Stimulated activated CD8-positive, alpha-beta memory T cell treated with anti-CD3 and anti-CD28 coated beads, Interleukin-7, amount 100 ng/mL, for 1 hour (primary cell): Measurements from ENCODE around the gene SLC25A26.
"Not testable (repeated sequence)": the region's sequence is repeated elsewhere in the genome, so short reads cannot be mapped to it uniquely, and the experiment has no call there.

Source experiments
- DNase-seq, 2 donors: peaks; one replicate each; pipeline ENCODE4 v3.0.0-alpha.2; 2020; ENCODE audit warnings: low read depth in 2 of 2

The SLC25A26 gene

DNA sequence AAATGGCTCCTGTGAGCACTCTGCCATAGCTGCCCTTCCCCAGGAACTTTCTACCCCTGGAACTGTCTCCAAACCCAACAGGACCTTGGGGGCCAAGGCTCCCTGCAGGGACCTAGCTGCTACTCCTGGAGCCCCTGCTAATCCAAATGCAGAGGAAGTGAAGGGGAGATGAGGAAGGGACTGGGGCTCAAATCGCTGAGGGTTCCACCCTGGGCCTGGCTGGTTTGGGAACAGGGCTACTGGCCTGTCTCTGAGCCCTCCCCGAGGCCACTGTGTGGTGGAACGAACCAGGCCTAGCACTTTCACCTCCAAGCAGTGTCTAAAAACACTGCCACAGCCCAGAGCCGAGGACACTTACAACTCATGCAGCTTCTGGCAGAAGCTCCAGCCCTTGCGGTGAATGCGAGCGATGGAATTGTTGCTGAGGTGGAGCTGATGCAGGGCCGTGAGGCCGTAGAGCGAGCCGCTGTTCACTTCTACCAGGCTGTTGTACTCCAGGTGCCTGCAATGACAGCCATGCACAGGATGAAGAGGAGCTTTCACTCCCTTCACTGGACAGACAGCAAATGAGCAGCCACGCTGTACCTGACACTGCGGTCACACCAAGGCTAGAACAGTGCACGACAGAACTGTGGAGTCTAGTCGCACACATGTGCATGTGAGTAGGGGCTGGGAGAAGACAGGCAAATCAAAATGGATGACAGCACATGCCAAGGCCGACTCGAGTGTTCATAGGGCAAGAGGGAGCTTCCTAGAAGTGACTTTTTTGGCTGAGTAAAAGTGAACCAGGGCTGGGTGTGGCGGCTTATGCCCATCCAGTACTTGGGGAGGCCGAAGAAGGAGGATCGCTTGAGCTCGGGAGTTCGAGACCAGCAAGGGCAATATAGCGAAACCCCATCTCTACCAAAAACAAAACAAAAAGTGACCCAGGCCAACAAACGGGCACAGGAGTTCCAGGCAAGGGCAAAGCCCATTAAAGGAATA is 189.3 kb downstream of the SLC25A26 start:
- no peak for DNase-seq

DNA sequence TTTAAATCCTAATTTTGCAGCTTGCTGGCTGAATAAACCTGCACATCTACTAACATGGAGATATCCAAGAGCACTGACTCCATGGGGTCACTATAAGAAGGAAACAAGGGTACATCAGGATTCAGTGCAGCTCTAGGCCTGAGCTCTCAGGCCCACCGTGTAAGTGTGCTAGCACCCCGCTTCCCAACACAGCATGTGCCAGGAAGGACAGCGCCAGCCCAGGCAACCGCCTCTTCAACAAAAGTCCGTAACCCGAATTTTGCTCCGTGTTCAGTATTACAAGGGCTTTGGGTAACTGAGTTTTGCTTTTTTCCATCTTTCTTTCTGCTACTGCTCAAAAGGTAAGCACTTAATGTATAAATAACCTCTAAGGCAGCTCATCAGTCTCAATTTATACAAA is 190.2 kb downstream of the SLC25A26 start:
- DNase-seq: no peak

DNA sequence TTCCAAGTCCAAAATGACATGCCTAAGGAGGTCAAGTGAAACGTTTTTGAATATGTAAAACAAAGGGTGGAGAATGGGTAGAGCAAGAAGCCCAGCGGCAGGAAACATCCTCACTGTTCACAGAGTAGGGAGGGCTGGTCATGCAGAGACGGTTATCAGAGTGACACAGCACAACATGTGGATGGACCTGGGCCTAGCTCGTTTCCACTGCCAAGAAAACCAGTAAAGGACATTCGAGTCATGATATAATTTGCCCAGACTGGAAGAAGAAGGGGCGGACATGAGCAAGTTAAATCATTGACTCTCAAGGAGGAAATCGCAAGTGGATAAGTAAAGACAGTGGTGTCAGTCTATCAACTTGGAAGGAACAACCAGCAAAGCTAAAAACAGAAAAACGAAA is 190.7 kb downstream of the SLC25A26 start:
- no peak for DNase-seq

DNA sequence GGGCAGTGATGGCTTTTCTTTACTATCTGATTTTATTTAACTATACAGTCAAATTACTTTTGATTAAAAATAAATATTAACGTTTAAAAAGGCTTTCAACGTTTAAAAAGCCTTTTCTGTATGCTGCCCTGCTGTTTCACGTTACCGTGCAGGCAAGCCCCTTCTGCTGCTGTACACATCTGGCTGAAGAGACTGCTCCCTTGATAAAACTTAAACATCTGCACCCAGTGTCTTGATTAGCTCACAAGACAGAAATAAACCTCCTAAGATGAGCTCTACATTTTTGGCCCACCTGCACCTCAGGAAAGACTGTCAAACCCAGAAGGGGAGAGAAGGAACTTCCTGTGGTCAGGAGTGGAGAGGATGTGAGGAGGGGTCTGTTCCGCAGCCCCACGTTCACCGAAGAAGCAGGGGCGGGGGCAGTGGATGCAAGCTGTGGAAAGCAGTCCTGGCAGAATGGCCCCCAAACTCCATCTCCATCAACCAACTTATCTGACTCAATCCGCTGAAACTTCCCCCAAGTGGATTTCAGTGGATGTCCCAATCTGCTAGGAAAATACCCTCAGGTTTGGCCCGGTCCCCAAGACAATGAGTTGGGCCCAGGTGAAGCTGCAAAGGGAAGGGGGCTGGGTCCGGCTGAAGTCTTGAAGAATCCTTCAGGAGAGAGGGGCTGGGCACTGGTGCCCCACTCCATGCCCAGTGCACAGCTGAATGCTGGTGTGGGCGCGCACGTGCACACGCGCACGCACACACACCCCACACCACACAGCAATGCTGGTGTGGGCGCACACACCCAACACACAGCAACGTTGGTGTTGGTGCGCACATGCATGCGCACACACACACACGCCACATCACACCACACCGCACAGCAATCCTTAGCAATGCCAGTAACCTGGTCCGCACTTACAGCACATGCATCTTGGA is 191.4 kb downstream of the SLC25A26 start:
- DNase-seq: no peak

DNA sequence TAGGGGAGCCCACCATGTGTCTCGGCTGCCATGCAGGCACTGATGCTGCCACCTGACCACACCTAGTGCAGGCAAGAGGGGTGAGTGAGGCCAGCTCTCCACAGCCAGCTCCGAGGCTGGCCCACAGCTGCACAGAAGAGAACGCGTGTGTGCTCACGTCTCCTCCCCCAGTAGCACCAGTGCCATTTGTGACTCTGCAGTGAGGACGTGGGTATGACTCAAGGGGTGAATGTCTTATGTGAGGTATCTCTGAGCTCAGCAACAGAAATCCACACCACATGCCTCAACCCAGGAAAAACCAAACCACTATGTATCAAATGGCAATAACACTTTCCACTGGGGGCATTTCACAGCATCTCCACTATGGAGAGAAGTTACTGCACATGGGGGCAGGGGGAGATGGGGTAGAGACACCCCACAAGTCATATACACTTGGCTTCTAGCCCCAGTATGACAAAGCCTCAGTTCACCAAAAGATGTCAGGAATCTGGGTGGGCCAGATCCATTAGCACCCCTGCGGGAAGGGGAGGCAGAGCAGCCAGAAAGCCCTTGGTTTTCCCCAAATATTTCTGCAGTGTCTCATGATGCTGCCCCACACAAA is 192.4 kb downstream of the SLC25A26 start:
- no peak for DNase-seq

DNA sequence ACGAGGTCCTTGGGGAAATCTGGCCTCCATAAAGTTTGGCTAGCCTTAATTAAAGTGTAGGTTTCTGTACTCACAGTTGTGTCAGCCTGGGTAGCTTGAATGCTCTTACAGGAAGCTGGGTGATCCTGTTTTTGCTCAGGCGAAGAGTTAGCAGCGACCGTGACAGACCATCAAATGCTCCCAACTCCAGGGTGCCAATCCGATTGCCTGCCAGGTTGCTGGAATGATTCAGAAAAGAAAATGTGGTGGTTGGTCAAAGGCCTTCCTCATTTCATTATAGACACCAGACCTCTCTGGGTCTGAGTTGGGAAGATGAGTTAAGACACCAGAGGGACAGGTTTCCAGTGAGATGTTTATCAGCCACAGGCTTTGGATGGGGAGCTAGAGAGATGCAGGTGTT is 194.0 kb downstream of the SLC25A26 start:
- DNase-seq: no peak

DNA sequence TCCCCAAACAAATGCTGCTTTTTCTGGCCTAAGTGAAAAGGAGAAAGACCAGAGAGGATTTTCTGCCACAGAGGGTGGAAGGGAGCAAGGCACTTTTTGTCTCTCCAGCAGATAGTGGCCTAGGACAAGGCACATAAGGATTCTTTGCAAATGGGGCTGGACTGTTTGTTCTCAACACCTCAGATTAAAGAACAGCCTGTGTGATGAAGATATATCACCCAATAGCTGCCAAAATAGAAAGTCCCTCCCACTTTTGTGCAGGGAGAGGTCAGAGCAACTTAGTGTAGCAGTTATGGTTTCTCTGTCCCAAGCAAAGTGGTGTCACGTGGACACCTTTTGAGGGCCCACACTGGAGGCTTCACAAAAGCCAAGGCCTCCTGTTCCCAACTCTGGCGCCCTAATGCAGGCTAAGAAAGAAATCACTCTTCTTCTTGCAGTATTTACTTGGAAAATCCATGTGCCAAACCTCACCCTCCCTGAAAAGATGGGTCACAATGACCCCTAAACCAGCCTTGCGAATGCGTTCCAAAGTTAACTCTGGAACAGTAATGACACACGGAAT is 195.1 kb downstream of the SLC25A26 start:
- no peak for DNase-seq

DNA sequence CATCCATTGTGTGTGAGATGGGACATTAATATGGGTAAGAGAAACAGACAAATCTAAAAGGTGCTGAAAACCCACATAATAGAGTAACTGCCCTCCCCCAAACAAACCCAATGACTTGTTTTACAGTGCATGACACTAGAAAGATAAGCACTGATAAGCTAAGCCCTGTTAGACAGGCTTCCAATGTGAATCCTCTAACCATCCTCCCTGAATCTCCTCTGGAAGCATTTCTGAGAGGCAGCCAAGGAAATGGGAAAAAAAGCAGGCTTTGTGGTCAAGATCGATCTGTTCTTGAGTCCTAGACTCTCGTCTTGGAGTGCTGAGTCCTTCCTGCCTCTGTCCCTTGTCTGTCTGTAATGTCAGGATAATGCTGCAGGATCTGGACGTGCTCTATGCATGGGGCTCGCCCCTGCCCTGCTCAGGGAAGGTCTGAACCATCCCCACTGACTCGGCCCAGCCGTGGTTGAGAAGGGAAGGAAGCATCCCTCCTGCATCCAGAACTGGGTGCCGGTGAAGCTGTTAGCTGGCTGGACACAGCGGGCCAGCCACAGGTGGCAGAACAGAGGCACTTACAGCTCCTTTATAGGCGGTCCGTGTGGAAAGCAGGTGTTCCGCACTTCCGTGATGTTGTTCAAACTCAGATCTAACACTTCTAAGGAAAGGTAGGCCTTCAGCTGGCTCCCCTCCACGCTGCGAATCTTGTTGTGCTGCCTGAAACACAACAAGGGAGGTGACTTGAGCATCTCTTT is 195.9 kb downstream of the SLC25A26 start:
- DNase-seq: no peak

DNA sequence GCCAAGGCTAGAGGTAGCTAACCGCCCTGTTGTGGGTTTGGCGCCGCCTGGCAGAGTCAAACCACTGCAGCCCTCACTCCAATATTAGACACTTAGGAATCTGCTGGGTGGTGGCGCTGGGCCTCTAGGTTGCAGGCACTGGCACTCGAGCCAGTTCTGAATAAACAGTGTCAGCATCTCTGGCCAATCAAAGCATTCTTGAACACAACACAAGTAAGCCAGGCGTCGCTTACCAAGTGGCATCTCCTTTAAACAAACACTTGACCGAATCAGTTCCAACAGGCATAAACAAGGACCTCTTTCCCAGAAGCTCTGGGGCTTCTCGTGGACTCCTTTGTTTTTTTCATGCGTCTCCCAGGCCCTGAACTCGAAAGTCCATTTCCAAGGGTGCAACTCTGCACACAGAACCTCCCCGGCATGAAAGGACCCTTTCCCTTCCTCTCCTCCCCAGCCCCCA is 197.7 kb downstream of the SLC25A26 start:
- no peak for DNase-seq

DNA sequence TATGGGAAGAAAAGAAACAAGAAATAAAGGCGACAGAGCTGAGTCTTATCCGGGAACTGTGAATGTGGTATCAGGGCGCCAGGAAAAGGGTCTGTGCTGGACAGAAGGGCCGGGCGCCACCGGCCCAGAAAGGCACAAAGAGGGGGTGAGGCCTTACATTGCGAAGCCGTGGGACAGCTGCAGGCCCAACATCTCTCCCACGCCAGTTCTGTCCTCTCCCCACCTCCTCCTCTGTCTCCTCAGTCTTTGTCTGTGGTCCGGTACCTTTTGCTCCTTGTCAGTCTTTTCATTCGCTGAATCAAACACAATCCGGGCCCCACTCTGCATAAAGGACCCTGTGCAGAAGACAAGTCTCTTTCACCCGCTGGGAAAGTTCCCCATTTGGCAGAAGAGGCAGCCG is 198.2 kb downstream of the SLC25A26 start:
- no peak for DNase-seq

DNA sequence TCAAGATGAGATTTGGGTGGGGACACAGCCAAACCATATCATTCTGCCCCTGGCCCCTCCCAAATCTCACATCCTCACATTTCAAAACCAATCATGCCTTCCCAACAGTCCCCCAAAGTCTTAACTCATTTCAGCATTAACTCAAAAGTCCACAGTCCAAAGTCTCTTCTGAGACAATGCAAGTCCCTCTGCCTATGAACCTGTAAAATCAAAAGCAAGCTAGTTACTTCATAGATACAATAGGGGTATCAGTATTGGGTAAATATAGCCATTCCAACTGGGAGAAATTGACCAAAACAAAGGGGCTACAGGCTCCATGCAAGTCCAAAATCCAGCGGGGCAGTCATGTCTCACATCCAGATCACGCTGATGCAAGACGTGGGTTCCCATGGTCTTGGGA is 200.3 kb downstream of the SLC25A26 start:
- DNase-seq: not testable (repeated sequence)

DNA sequence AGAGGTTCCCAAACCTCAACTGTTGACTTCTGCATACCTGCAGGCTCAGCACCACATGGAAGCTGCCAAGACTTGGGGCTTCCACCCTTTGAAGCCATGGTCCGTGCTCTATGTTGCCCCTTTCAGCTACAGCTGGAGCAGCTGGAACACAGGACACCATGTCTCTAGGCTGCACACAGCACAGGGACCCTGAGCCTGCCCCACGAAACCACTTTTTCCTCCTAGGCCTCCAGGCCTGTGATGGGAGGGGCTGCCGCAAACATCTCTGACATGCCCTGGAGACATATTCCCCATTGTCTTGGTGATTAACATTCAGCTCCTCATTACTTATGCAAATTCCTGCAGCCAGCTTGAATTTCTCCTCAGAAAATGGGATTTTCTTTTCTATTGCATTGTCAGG is 201.1 kb downstream of the SLC25A26 start:
- not testable (repeated sequence) for DNase-seq

DNA sequence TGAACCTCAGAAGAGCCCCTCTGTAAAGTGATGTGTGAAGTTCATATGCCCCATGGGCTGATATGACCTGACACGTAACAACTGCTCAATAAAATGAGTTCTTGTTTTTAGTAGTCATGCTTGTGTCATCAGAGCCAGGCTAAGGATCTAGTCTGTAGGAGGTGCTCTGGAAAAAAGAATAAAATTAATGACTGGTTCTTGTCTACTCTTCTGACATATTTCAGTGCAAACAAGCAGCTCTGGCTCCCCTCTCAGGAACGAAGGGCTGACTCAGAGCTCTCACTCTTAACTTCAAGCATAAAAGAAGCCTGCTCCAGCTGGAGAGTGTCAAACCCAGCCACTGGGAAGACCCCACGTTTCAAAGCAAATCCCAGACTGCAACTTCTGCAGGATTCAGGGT is 203.0 kb downstream of the SLC25A26 start:
- no peak for DNase-seq

DNA sequence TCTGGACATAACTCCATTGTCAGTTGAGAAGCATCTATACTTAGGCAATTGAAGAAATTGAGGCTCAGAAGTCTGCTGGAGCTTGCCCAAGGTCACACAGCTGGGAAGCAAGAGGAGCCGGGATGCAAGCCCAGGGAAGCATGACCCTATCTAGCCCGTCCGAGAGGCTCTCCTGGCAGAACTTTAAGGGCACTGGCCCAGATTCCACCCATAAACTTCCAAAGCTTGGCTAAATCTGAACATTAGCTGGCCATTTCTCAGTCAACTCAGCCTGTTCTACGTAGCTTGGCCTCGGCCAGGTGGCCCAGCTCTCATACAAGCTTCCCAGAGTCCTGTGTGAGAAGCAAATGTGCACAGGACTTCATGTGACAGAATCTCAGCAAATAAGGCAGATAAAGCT is 204.2 kb downstream of the SLC25A26 start:
- DNase-seq: no peak

DNA sequence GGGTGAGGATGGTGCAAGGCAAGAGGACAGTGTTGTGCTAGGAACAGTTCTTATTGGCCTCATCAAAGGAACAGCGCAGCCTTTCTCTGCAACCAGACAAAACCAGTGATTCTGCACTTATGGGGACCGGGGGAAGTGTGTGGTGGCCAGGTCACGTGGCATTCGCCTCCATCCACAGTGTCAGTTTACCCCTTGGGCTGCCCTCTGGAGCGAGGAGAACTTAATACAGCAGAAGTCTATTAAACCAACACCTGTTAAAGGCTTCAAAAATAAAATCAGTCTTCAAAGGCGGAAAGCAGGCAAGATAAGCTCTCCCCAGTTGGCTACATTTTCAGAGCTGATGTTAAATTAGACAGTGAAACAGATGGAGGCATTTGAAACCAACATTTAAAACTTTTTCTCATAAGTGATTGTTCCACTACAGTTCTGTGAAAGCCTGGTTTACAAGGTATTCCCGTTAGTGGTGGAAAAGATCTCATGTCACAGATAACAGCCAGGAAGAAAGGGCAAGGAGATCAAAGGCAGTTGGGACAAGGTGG is 204.8 kb downstream of the SLC25A26 start:
- no peak for DNase-seq

DNA sequence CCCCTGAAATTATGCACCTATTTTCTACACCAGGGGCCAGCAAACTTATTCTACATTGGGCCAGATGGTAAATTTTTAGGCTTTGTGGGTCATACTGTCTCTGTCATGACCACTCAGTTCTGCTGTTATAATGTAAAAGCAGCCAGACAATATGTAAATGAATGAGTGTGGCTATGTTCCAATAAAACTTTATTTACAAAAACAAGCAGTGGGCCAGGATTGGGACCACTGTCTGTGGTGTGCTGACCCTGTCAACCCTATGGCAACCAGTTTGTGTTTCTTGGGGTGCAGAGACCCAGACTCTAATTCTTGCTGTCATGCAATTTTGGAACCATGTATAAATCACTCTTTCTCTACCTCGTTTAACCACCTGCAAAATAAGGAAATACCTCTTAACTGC is 205.3 kb downstream of the SLC25A26 start:
- no peak for DNase-seq

DNA sequence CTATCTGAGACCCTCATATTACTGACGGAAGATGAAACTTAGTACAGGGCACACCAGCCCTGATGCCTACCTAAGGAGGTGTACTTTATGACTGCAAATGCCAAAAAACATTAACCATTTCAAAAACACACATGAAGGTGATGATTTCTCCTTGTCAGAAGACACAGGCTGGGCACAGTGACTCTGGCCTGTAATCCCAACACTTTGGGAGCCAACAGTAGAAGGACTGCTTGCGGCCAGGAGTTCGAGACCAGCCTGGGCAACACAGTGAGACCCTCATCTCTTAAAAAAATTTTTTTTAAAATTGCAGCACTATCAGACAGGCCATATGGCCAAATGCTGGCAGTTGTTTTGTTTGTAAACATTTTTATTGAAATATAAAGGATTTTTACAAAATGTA is 206.6 kb downstream of the SLC25A26 start:
- no peak for DNase-seq

DNA sequence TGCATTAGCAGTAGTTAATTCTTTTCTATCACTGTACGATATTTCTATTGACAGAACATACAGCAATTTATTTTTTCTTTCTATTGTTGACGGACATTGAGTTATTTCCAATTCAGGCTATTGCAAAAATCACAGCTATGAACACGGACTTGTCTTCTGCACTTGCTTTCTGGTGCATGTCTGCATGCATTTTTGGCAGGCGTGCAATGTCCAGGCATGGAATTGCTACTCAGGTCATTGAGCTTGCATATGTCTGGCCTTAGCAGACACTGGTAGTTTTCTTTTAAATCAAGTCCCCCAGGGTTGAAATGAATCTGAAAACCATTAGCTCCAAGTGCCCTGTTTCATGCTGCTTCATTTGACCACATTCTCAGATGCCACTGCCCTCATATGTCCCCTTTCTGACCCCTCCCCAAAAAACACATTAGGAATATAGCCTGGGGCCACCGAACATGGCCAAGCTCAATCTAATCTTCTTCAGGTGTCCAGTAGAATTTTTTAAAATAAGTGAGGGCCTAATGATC is 207.2 kb downstream of the SLC25A26 start:
- DNase-seq: no peak
